RPMI7951 (cell line): Measurements from ENCODE around the gene GRID1. TPM values are rescaled to one million over a fixed set of nuclear protein-coding genes. Genes with fewer than 3 reads are reported as not detected.
"Not testable (repeated sequence)": the region's sequence is repeated elsewhere in the genome, so short reads cannot be mapped to it uniquely, and the experiment has no call there.

Experiments
- DNase-seq: peaks from one replicate; pipeline ENCODE4 v3.0.0-alpha.2; 2012; ENCODE audit warnings: low read depth
- total RNA-seq: library from RNA; depleted of rRNA; stranded (reverse); fragments of >200 nt; shearing (Covaris generic); gene quantifications from 2 replicates; pipeline ENCODE4 v1.2.3, GENCODE V29; 2014

The GRID1 gene
- total RNA-seq, 1 experiment from 2014 or later: not detected

DNA sequence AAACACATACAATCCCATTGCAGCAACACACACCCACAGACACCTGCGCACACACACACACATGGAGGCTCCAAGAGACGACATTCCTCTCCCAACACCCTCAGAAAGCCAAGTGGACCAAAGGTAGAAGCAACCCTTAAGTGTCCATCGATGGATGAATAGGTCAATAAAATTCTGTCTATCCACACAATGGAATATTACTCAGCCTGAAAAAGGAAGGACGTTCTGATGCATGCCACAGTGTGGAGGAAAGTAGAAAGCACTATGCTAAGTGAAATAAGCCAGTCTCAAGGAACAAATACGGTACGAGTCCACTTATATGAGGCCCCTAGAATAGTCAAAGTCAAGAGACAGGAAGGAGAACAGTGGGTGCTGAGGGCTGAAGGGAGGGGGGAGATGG lies 174.4 kb downstream of the GRID1 start:
- DNase-seq: no peak

DNA sequence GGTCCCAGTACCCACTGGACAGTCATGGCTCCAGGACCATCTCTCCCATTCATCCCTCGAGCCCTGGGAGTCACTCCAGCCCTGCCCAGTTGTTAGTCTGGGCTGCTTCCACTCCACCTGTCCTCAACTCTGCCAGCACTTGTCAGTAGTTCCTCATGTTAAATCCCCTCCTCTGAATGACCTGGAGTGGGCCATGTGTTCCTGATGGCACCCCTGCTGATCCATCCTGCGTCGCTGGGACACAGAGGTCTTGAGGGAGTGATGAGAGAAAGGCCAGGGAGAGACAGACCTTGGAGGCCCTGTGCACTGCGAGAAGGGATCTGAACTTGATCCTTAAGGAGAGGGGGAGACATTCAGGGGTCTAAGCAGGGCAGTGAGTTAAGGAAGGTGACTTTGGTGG lies 174.9 kb downstream of the GRID1 start:
- no peak for DNase-seq

- no peak for DNase-seq
Measured at GRCh38 chr10:86191166-86191565, 175.4 kb downstream of the GRID1 start.

- DNase-seq: no peak
Measured at GRCh38 chr10:86190291-86190690, 176.3 kb downstream of the GRID1 start.

- no peak for DNase-seq
Measured at GRCh38 chr10:86189891-86190290, 176.7 kb downstream of the GRID1 start.

GRCh38 chr10:86188796-86189558 lies 177.6 kb downstream of the GRID1 start:
- no peak for DNase-seq

GRCh38 chr10:86188326-86188725 lies 178.3 kb downstream of the GRID1 start:
- no peak for DNase-seq

- no peak for DNase-seq
Measured at GRCh38 chr10:86187499-86188239, 178.9 kb downstream of the GRID1 start.

DNA sequence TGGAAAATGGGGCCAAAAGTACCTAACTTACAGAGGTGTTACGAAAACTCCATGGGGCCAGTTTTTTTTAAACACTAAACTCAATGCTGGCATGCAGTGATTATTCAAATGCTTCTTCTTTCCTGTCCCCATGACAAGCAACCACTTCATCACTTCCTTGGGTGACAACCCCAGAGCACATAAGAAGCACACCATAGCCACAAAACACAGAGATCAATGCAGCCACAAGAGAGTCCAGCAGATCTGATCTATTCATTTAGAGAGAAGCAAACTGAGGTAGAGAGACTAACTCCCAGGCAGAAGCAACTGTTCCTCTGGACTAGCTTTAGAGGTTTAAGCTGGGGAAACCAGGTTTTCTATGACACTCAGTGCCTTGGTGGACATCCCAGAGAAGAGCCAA lies 180.0 kb downstream of the GRID1 start:
- DNase-seq: no peak

DNA sequence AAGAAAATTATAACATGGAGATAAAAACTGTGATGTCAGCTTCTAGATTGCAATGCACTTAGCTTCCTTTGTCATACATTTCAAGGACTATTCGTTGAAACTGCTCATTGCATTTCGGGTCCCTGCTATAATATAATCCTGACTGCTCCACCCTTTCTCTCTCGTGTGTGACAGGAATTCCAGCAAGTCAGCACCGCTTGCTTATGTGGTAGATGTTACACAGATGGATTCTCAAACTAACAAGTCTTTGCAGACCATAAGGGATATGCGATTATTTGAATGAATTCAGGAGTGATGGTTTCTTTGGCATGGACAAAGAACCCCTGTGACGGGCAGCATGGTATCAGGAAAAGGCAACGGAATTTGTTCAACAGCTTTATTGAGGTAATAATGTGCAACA lies 184.0 kb downstream of the GRID1 start:
- DNase-seq: no peak

DNA sequence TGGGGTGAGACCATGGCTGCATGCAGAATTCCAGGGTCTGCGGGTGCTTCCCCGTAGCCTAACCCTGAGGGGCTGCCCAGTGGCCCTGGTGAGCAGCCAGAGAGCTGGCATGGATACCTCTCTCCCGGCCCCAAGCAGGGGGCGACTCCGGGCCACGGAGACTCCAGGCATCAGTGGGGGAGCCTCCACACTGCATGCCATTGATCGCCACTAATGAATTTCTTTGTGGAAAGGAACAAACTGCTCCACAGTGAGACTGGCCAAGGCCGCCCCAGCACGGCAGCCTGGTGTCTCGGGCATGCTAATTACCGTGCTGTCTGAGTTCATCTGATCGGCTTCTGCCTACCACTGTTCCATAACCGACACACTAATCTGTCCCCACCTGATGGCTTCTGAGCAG lies 184.4 kb downstream of the GRID1 start:
- no peak for DNase-seq

- DNase-seq: no peak
Measured at GRCh38 chr10:86180861-86181260, 185.7 kb downstream of the GRID1 start.

DNA sequence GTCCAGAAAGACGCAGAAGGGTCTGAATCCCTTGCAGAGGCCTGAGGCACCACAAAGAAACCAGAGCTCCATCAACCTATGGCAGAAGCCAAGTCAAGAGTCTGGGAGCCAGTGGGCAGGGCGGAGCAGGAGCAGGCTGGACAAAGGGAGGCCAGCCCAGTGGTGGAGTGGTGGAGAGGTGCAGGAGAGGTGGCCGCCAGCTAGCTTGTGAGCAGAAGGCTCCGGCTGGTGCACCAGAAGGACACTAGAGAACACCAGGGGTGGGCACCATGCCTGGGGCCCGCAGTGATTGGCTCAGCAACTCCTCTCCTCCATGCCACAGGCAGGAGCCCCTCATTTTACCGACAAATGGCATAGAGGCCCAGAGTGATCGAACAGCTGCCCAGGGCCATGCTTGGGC lies 186.6 kb downstream of the GRID1 start:
- DNase-seq: no peak

DNA sequence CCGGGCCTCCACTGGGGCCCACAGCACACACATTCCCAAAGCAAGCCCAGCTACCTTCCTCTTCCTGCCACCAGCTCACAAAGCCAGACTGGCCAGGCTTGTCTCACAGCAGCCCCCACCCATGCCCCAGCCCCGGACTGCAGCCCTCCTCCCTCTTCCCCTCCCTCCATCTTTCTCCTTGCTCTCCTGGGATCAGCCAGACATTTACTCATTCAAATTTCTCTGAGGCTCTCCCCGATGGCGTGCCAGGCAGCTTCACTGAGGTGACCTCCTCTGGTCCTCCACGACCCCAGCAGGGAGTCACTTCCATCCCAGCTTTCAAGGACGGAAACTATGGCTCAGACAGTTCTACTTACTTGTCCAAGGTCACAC lies 187.5 kb downstream of the GRID1 start:
- DNase-seq: no peak

DNA sequence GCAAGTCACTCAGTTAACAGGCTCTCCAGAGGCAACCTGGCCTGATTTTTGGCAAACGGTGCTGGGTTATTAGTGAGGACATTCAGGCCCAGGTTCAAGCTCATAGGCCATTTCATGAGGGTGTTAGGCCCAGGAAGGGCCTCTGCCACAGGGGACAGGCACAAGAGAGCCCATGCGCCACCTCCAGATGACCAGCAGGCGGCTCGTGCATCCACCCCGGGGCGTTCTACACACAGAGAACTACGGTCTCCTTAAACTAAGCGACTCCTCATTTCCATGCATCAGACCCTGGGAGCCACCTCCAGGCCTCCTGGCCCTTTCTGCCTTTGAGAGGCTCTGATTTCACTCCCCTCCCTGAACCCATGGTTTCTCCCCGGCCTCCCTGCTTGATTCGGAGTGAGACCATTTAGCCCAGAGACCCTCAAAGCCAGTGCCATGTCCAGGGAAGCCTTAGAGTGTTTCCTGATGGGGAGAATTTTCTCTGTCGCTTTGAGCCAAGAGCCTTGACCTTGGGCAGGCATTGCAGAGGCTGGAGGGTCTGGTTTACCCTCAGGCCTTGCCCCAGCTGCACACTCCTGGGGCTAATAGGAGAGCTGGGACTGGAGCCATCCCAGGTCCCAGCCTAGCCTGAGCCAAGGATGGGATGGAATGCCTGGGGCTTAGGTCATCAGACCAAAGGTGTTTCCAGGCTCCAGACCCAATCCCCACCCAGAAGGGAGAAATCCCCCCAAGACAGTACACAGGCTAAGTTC lies 188.0 kb downstream of the GRID1 start:
- no peak for DNase-seq

GRCh38 chr10:86177537-86178155 lies 188.9 kb downstream of the GRID1 start:
- DNase-seq: no peak

GRCh38 chr10:86176850-86177536 lies 189.6 kb downstream of the GRID1 start:
- DNase-seq: no peak

DNA sequence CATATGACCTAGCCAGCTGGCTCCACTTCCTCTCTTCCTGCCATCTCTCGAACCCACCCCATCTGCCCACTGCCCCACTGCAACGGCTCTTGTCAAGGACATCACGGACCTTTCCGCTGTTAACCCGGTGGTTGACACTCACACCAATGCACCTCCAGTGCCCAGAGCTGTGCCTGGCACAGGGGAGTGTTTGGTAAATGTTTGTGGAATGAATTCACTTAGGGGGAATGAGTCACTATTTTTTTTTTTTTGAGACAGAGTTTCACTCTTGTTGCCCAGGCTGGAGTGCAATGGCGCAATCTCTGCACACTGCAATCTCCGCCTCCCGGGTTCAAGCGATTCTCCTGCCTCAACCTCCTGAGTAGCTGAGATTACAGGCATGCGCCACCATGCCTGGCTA lies 191.1 kb downstream of the GRID1 start:
- DNase-seq: not testable (repeated sequence)

DNA sequence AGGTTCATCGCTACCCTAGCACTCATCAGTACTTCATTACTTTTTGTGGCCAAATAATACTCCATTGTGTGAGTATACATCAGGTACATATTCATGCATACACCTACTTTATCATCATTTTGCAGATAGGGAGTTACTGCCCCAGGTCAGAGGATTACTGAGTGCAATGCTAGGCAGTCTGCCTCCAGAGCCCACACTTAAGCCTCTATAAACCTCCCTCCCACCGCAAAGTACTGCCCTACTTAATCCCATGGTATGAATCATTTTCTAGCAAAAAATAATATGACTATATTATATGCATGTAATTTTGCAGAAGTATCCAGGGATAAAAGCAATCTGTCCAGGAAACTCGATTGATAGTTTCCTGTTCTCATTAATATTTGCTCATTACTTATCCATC lies 194.3 kb downstream of the GRID1 start:
- no peak for DNase-seq

DNA sequence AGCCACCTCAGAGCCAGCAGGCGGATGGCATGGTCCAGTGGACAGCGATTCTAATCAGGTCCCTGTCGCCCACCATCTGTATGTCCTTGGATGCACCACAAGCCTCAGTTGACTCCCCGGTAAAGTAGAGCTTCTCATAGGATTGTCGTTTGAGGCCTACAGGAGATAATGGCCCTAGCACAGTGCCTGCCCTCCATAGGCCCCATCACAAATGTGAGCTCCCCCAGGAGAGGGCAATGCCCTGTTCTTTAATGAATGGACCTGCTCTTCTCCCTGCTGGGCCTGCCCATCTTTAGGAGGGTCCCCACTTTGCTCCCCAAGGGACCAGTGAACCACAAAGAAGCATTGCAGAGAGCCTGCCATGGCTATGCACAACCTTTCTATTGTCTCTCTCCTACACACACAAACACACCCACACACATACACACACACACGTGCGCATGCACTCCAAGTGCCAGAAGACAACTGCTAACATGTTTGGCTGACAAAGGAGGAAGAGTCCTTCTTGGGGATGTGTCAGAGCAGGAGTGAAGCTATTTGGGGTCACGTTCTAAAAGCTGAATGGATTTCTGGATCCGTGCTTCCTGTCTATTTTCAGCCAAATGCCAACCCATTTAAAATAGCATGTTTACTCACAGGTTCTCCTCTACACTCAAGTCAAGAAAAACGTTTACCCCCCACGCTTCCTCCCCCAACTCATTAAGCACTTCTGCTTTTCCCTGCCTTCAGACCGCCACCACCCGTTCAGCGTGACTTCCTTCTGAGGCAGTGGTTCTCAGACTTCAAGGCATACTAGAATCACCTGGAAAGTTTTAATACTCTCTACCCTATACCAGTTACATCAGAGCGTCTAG lies 196.1 kb downstream of the GRID1 start:
- DNase-seq: no peak
